IMR-90 (cell line): ENCODE measurements around the gene HERC3. TPM values are rescaled to one million over a fixed set of nuclear protein-coding genes. Genes with fewer than 3 reads are reported as not detected.

Experiments used
- ATAC-seq: fragments of 200-7000 bp; cut with Tn5 transposase; 2 replicates; pipeline ENCODE4 v1.9.1; 2020; ENCODE audit warnings: low read depth, mild to moderate bottlenecking, moderate library complexity
- BruUV-seq: library from RNA; stranded (reverse); fragments of 400-500 nt; replicated peaks from 2 replicates; lab custom pipeline; 2021; lab: Mats Ljungman, UMichigan
- CTCF ChIA-PET: fragments of 300-600 bp; formaldehyde crosslinking; extraction: SDS; loops from one replicate; lab custom pipeline; 2021; ENCODE audit warnings: antibody characterized with exemption; lab: Yijun Ruan, JAX
- POLR2A ChIA-PET: fragments of 300-600 bp; sonication (Branson Sonifier 250); formaldehyde crosslinking; loops from one replicate; lab custom pipeline; 2022; ENCODE audit warnings: antibody characterized with exemption; ENCODE audit not compliant: unreplicated experiment; lab: Charles Lee
- DNase-seq: peaks from one replicate; pipeline ENCODE4 v3.0.0; 2013
- H2AFZ ChIP-seq: replicated peaks from 2 replicates; pipeline ENCODE3; 2013; ENCODE audit warnings: low read length, mild to moderate bottlenecking; ENCODE audit not compliant: poor library complexity
- H2AK5ac ChIP-seq: 2 replicates; pipeline ENCODE4 v1.6.1; 2013; ENCODE audit warnings: low read depth, low read length, inconsistent platforms
- H2AK9ac ChIP-seq: replicated peaks from 2 replicates; pipeline ENCODE3; 2013; ENCODE audit warnings: mild to moderate bottlenecking, low read depth, low read length, moderate library complexity; ENCODE audit not compliant: poor library complexity
- H2BK120ac ChIP-seq: 2 replicates; pipeline ENCODE4 v1.6.1; 2013; ENCODE audit warnings: low read depth, low read length, inconsistent platforms
- H2BK15ac ChIP-seq: 3 replicates; pipeline ENCODE4 v1.6.1; 2013; ENCODE audit warnings: low read depth, low read length, inconsistent platforms
- H2BK20ac ChIP-seq: 2 replicates; pipeline ENCODE4 v1.6.1; 2013; ENCODE audit warnings: low read depth, mild to moderate bottlenecking, inconsistent platforms, low read length, moderate library complexity
- H2BK5ac ChIP-seq: 2 replicates; pipeline ENCODE4 v1.6.1; 2013; ENCODE audit warnings: mild to moderate bottlenecking, low read depth, low read length, inconsistent platforms; ENCODE audit not compliant: poor library complexity, severe bottlenecking
- H3K14ac ChIP-seq: replicated peaks from 2 replicates; pipeline ENCODE4 v1.6.1; 2013; ENCODE audit warnings: low read depth, low read length, inconsistent platforms
- H3K18ac ChIP-seq: 2 replicates; pipeline ENCODE4 v1.6.1; 2013; ENCODE audit warnings: low read depth, low read length, control low read depth
- H3K23ac ChIP-seq: 2 replicates; pipeline ENCODE4 v1.6.1; 2013; ENCODE audit warnings: low read depth, low read length, inconsistent platforms
- H3K27ac ChIP-seq: 2 replicates; pipeline ENCODE4 v1.5.1; 2013; ENCODE audit warnings: mild to moderate bottlenecking, control low read depth, low read length; ENCODE audit not compliant: insufficient read depth
- H3K27me3 ChIP-seq: 2 replicates; pipeline ENCODE4 v1.6.1; 2013; ENCODE audit warnings: low read length; ENCODE audit not compliant: control insufficient read depth, insufficient read depth
- H3K36me3 ChIP-seq: 2 replicates; pipeline ENCODE4 v1.6.1; 2013; ENCODE audit warnings: low read length, mixed read lengths; ENCODE audit not compliant: control insufficient read depth, insufficient read depth
- H3K4ac ChIP-seq: 2 replicates; pipeline ENCODE4 v1.6.1; 2013; ENCODE audit warnings: low read depth, low read length, inconsistent platforms
- H3K4me1 ChIP-seq: 2 replicates; pipeline ENCODE4 v1.6.1; 2013; ENCODE audit warnings: low read length, mixed read lengths; ENCODE audit not compliant: control insufficient read depth, insufficient read depth
- H3K4me2 ChIP-seq: 2 replicates; pipeline ENCODE4 v1.6.1; 2013; ENCODE audit warnings: low read depth, mild to moderate bottlenecking, control low read depth, low read length, moderate library complexity
- H3K4me3 ChIP-seq: 2 replicates; pipeline ENCODE4 v1.5.1; 2013; ENCODE audit warnings: low read depth, mild to moderate bottlenecking, control low read depth, low read length, moderate library complexity; ENCODE audit not compliant: insufficient read depth
- H3K56ac ChIP-seq: 2 replicates; pipeline ENCODE4 v1.6.1; 2013; ENCODE audit warnings: low read length, inconsistent platforms; ENCODE audit not compliant: insufficient read depth; ENCODE audit errors: extremely low read depth
- H3K79me1 ChIP-seq, 2 experiments: 2 replicates each; pipeline ENCODE4 v1.6.1; 2013; ENCODE audit warnings: low read length in 2 of 2, inconsistent platforms in 1 of 2, low read depth in 1 of 2
- H3K9ac ChIP-seq: 2 replicates; pipeline ENCODE4 v1.6.1; 2013; ENCODE audit warnings: low read depth, low read length, control low read depth
- H3K9me1 ChIP-seq: 2 replicates; pipeline ENCODE4 v1.6.1; 2013; ENCODE audit warnings: low read length, inconsistent platforms; ENCODE audit not compliant: insufficient read depth
- H3K9me3 ChIP-seq: 2 replicates; pipeline ENCODE4 v1.6.1; 2013; ENCODE audit warnings: low read length; ENCODE audit not compliant: control insufficient read depth, insufficient read depth
- H4K20me1 ChIP-seq: 2 replicates; pipeline ENCODE4 v1.6.1; 2013; ENCODE audit warnings: low read length, inconsistent platforms; ENCODE audit not compliant: insufficient read depth
- H4K5ac ChIP-seq: 2 replicates; pipeline ENCODE4 v1.6.1; 2013; ENCODE audit warnings: mild to moderate bottlenecking, low read depth, low read length, control low read depth
- H4K8ac ChIP-seq, 2 experiments: 2 replicates each; pipeline ENCODE4 v1.6.1; 2013; ENCODE audit warnings: low read depth in 2 of 2, low read length in 2 of 2, control low read depth in 1 of 2, inconsistent platforms in 1 of 2
- H4K91ac ChIP-seq: 2 replicates; pipeline ENCODE4 v1.6.1; 2013; ENCODE audit warnings: low read depth, low read length, inconsistent platforms; ENCODE audit not compliant: insufficient read depth
- CHD1 ChIP-seq: IDR thresholded peaks from 2 replicates; pipeline ENCODE4 v1.6.1; 2012; ENCODE audit warnings: low read depth, low read length, improper control_type of control experiment
- ELK1 ChIP-seq: fragments of 150-350 bp; IDR thresholded peaks from 2 replicates; pipeline ENCODE4 v1.6.1; 2016; ENCODE audit warnings: low read depth, mild to moderate bottlenecking, low read length, moderate library complexity, borderline replicate concordance
- RAD21 ChIP-seq: IDR thresholded peaks from 2 replicates; pipeline ENCODE4 v1.6.1; 2012; ENCODE audit warnings: low read length, improper control_type of control experiment
- SMC3 ChIP-seq: fragments of 150-350 bp; IDR thresholded peaks from 2 replicates; pipeline ENCODE4 v1.6.1; 2016; ENCODE audit warnings: low read depth, mild to moderate bottlenecking, antibody characterized with exemption, low read length, moderate library complexity
- WGBS, 2 experiments: methylation state at CpG; one replicate each; pipeline versions ENCODE4 v1.1.5 to v1.1.7; 2013; ENCODE audit warnings: missing lambda C conversion rate in 2 of 2; ENCODE audit not compliant: insufficient read length in 1 of 2; ENCODE audit errors: extremely low coverage in 2 of 2; 5-methylcytosine and 5-hydroxymethylcytosine counted together
- dilution Hi-C: fragments of 300-500 bp; cut with HindIII; formaldehyde crosslinking; loops from one replicate; pipeline ENCODE4 v1.14.3; 2018; ENCODE audit warnings: low sequenced_read_pairs; ENCODE audit not compliant: unreplicated experiment
- in situ Hi-C: fragments of 300-500 bp; cut with MboI; formaldehyde crosslinking; loops from 3 replicates; pipeline ENCODE4 v1.14.3; 2019; ENCODE audit warnings: low sequenced_read_pairs, inconsistent platforms, mixed read lengths
- intact Hi-C: fragments of 100-400 bp; cut with micrococcal nuclease; formaldehyde crosslinking; loops from 2 replicates; pipeline ENCODE4 v1.10.0; 2022
- polyA plus RNA-seq, 3 experiments: library from polyadenylated mRNA; depleted of rRNA; stranded (reverse); fragments of >200 nt; gene quantifications; 2 replicates each; pipeline ENCODE4 v1.2.3, GENCODE V29; 2012; ENCODE audit warnings: low replicate concordance in 1 of 3
- total RNA-seq: library from RNA; depleted of rRNA; stranded (reverse); fragments of >200 nt; gene quantifications from 2 replicates; pipeline ENCODE4 v1.2.3, GENCODE V29; 2012

HERC3 gene
- total and polyA plus RNA-seq, 2 of the 4 experiments (the other 2 are of a cell fraction), result 8.9 to 9.5 TPM

- ChIA-PET POLR2A (no interaction called here), CTCF (no interaction called here)
- dilution Hi-C loops (no loop called here), in situ Hi-C loops (no loop called here), intact Hi-C loops (no loop called here)
- Histone ChIP-seq H3K14ac (no peak overlapping the region), H4K91ac (no peak overlapping the region), H3K36me3 (peaks cover 5% of the 10 kb centered on the region), H3K23ac (no peak overlapping the region), H2BK120ac (no peak overlapping the region), H3K9me1 (peaks cover 11% of the 10 kb centered on the region), H3K27ac (no peak overlapping the region), H2BK5ac (no peak overlapping the region), H4K20me1 (no peaks in the 10 kb centered on the region), H3K27me3 (no peaks in the 10 kb centered on the region), H3K4me2 (no peak overlapping the region), H3K79me1 (peaks cover 18 to 47% of the 10 kb centered on the region in 2 experiments), H4K5ac (no peak overlapping the region), H3K4me3 (no peak overlapping the region), H2BK20ac (no peak overlapping the region), H3K4ac (no peak overlapping the region), H2BK15ac (no peak overlapping the region), H3K18ac (no peak overlapping the region), H2AK9ac (no peak overlapping the region), H4K8ac (no peak overlapping the region), H2AK5ac (peak overlapping the region; percentile 7; the same call in 1 of the 2 replicates), H2AFZ (no peak overlapping the region), H3K9ac (no peak overlapping the region), H3K4me1 (peaks cover 10% of the 10 kb centered on the region), H3K56ac (no peak overlapping the region), H3K9me3 (no peaks in the 10 kb centered on the region)
- no peak for TF ChIP-seq SMC3
- no peak for TF ChIP-seq ELK1
- no peak for TF ChIP-seq RAD21
- no peak for TF ChIP-seq CHD1
- WGBS, 2 experiments, result 100% methylated on average over 1 of the region's 1 CpG; no CpG with 5 or more reads in 1 of the 2 experiments
- ATAC-seq (no peak), DNase-seq (no peak)
- BruUV-seq, result no TSS peak
These were observed 14.6 kb downstream of the HERC3 start for GRCh38 chr4:88606832-88607231.
